Activated naive CD4-positive, alpha-beta T cell treated with Interleukin-2 at 50 U/mL for 16 hours (primary cell): ENCODE measurements around the gene TCTN1.
"Not testable (repeated sequence)": the region's sequence is repeated elsewhere in the genome, so short reads cannot be mapped to it uniquely, and the experiment has no call there.

Experiments used
- DNase-seq: peaks from one replicate; pipeline ENCODE4 v3.0.0-alpha.2; 2020

TCTN1 gene

DNA sequence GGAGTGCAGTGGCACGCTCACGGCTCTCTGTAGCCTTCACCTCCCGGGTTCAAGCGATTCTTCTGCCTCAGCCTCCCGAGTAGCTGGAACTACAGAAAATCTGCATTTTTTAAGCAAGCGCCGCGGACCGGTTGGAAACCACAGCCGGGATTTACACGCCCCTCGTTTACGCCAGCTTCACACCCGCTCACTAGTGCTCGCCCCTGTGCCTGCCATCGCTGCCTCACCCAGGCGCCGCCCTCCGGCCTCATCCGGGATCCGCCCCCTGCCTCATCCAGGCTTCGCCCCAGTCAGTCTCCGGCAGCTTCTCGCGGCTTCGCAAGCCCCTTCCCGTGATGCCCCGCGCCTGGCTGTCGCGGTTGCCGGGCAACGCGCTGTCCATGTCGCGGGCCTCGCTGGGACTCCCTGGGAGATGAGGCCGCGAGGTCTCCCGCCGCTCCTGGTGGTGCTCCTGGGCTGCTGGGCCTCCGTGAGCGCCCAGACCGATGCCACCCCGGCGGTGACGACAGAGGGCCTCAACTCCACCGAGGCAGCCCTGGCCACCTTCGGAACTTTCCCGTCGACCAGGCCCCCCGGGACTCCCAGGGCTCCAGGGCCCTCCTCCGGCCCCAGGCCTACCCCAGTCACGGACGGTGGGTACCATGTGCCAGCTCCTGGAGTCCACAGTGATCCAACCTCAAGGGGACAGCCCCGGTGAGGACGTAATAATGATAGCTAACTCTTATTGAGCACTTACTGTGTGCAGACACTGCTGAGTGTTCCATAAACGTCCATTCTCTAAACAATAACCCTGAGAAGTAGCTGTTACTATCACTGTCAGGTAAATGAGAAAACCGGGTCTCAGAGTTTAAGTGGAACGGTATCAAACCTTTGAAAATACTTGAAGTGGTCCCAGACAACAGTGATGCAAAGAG lies at the start of gene TCTN1:
TCTN1 (plus strand) TSS at position 359 of the 914 bp plus-strand sequence; CDS start at position 413, 54 bp downstream.
- peak; percentile 98 for DNase-seq

DNA sequence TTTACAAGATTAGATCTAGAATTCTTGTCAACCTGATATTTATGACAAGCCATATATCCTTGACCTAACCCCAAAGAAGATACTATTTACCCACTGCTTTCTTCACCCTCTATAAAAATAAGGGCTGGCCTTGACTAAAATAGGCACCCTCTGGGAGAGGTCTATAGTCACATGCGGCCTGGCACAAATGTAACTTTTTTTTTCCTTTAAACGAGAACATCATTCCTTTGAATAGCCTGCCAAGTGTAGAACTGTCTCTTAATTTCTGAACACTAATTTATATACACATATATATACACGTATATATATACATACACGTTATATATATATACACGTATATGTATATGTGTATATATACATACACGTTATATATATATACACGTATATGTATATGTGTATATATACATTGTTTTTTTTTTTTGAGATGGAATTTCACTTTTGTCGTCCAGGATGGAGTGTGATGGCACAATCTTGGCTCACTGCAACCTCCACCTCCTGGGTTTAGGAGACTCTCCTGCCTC lies 49.4 kb upstream of the TCTN1 start:
- no peak for DNase-seq

DNA sequence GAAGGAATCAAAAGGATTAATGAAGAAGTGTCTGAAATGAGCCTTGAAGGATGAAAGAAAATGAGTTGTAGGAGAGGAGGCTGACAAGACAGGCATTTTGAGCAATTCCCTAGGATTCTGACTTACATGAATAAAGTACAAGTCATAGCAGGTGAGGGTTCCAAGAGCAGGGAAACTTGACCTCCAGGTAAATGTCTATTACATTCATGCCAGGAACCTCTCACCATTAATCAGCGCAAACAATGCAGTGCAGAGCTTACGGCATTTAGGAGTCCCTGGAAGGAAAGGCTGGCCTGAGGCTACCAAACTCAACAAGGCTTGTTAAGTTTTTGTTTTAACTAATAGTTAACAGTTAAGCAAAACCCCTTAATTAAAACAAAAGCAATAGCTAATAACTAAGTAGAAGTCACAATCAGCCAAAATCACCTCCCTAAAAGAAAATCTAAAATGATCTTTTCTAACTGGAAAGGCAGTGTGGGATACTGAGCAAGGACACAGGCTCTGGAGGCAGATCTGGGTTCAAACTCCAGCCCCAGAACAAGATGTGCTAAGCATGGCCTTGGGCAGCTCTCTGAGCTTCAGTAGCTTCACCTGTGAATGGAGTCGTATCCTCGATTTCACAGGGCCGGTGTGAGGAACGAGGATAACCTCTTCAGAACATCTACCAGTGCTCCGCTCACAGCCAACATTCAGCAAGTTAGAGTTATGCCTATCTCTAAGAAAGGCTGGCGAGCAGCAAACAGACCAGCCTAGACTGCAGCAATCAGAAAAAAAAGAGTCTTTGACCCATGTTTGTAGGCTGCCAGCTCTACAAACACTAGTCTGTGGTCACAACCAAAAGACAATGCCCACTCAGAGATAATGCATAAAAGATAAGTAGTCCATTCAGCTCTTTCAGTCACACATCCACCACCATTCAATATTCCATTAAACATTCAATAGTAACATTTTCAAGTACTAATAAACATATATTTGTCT lies 47.7 kb upstream of the TCTN1 start:
- no peak for DNase-seq

DNA sequence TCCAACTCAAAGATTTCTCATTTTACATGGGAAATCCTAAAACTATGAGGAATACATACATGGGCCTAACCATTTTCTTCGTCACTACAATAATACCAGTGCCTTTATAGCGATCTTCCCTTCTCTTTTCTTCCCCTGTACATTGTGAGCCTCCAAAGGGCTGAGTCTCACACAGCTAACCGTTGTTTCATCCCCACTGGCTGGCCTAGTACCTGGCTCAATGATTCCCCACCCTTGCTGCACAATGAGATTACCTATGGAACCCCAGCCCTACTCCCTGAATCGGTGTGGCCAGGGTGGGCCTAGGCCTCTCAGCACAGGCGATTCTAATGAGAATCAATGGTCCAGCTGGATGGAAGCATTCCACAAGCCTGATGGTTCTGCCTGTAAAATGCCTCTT lies 46.9 kb upstream of the TCTN1 start:
- no peak for DNase-seq

DNA sequence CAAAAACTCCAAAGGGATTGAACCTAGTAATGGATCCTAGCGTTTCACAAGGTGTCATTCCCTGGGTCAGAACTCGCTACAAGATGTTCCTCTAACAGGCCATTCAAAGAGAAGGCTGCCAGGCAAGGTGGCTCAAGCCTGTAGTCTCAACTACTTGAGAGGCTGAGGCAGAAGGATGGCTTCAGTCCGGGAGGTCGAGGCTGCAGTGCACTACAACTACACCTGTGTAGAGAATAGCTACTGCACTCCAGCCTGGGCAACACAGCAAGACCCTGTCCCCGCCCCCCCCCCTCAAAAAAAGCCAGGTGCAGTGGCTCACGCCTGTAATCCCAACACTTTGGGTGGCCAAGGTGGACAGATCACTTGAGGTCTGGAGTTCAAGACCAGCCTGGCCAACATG lies 45.2 kb upstream of the TCTN1 start:
- DNase-seq = no peak

DNA sequence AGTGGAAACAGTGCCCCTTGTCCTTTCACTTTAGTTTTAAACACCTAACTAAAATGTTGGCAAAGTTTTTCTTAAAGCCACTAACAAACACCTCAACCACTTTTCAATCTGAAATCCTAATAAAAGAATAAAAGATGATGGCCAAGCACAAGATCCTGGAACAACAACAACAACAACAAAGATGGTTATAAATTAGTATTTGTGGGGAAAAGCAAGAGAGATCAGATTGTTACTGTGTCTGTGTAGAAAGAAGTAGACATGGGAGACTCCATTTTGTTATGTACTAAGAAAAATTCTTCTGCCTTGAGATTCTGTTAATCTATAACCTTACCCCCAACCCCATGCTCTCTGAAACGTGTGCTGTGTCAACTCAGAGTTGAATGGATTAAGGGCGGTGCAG lies 44.1 kb upstream of the TCTN1 start:
- not testable (repeated sequence) for DNase-seq

DNA sequence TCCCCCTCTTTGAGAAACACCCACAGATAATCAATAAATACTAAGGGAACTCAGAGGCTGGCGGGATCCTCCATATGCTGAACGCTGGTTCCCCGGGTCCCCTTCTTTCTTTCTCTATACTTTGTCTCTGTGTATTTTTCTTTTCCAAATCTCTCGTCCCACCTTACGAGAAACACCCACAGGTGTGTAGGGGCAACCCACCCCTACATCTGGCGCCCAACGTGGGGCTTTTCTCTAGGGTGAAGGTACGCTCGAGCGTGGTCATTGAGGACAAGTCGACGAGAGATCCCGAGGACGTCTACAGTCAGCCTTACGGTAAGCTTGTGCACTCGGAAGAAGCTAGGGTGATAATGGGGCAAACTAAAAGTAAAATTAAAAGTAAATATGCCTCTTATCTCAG lies 43.1 kb upstream of the TCTN1 start:
- not testable (repeated sequence) for DNase-seq

DNA sequence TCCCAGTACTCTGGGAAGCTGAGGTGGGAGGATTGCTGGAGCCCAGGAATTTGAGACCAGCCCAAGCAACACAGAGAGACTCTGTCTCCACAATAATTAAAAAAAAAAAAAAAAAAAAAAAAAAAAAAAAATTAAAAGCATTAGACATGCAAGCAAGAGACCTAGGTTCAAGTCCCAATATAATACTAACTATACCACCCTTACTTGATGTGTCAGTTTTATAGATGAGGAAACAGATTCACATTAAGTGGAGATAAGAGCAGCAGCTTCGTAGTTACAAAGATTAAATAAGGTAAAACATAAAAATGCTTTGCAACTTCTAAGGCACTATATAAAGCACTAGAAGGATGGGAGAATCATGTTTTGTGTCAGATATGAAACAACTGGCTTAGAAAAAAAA lies 39.9 kb upstream of the TCTN1 start:
- no peak for DNase-seq

DNA sequence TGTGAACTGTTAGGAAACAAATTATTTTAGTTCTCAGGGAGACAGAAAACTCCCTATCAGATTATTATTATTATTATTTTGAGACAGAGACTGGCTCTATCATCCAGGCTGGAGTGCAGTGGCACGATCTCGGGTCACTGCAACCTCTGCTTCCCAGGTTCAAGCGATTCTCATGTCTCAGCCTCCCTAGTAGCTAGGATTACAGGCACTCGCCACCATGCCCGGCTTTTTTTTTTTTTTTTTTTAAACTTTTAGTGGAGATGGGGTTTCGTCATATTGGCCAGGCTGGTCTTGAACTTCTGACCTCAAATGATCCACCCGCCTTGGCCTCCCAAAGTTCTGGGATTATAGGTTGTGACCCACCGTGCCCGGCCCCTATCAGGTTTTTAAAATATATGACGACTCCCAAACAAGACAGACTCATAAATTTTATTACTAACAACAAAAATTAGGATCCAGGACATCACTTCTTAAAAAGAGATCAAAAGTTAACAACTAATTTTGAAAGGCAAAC lies 39.2 kb upstream of the TCTN1 start:
- not testable (repeated sequence) for DNase-seq

DNA sequence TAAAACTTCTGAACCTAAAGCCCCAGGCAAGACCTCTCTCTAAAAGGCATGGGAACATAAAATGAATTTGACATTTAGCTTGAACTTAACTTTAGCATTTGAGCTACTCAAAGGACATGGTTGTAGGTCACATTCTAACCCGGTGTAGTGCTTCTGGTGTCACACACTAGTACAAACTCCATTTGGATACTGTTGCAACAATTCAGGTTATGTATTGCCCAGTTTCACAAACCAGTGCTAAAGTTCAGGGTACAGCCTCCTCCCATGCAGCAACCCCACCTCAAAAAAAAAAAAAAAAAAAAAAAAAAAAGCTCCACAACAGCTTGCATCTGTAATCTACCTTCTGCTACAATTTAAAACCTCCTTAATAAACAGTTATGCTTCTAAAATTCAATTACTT lies 38.6 kb upstream of the TCTN1 start:
- no peak for DNase-seq

DNA sequence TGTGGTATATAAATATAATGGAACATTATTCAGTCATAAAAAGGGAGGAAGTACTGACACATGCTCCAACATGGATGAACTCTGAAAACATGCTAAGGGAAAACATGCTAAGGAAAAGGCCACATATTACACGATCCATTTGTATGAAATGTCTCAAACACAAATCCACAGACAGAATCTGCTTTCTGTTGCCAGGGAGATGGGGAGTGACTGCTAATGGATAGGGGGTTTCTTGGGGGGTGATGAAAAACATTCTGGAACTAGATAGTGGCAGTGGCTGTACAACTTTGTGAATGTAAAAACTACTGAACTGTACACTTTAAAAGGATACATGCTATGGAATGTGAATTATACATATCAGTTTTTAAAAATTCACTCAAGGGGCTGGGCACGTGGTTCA lies 37.4 kb upstream of the TCTN1 start:
- no peak for DNase-seq

DNA sequence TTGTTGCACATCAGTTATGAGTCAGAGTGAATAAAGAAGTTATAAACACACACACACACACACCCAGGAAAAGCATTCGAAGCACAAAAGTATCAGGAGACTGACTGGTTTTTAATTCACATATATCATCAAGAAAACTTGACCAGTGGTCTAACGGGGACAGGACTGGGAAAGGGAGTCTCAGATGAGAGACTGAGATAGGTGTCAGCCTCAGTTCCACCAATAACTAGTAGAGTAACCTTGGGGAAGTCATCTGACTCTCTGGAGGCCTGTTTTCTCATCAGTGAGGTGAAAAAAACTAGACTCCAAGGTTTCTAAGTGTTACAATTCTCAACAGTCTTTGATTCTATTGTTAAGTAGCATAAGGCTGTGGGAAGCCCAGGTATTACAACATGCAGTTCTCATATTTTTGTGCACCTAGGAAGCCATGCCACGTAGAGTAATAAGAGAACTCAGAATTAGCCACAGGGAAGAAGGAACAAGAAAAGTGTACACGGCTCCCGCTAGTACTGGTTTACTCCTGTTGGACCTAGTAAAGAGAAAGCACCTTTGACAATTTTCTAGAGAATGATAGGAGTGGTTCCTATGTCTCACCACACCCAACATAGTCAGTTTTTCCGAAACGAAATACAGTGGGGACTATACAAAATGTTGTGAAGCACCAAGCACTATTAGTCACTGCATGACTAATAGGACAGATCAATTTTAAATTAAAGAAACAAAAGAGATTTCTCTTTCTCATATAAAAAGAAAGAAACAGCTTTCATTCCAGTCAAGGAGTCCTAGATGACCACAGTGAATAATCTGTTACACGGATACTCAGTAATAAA lies 35.9 kb upstream of the TCTN1 start:
- peak; percentile 37 for DNase-seq

DNA sequence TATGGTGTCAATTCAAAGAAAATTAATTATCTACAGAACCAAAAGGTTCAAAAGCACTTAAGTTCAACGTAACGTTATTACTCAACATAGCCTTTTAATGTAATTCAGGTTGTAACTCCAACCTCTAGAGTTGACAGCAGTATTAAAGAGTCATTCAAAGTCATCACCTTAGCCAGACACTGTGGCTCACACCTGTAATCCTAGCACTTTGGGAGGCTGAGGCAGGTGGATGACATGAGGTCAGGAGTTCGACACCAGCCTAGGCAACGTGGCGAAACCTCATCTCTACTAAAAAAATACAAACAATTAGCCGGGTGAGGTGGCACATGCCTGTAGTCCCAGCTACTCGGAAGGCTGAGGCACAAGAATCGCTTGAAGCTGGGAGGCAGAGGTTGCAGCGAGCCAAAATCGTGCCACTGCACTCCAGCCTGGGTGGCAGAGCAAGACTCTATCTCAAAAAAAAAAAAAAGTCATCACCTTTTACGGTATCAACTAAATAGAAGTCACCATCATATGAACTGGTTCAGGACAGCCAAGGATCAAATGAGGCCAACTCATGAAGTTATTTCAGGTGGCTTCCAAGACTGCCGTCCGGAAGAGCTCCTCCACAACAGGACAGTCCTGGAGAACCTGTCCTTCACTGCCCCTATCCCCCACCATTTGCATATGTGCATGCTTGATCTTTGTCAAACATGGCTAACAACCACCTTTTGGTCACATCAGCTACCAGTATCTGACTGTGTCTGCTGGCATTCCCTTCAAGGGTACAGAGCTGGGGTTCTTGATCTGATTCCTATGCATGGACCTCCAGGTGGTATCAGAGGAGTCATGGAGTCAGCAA lies 35.0 kb upstream of the TCTN1 start:
- DNase-seq = peak; percentile 35

DNA sequence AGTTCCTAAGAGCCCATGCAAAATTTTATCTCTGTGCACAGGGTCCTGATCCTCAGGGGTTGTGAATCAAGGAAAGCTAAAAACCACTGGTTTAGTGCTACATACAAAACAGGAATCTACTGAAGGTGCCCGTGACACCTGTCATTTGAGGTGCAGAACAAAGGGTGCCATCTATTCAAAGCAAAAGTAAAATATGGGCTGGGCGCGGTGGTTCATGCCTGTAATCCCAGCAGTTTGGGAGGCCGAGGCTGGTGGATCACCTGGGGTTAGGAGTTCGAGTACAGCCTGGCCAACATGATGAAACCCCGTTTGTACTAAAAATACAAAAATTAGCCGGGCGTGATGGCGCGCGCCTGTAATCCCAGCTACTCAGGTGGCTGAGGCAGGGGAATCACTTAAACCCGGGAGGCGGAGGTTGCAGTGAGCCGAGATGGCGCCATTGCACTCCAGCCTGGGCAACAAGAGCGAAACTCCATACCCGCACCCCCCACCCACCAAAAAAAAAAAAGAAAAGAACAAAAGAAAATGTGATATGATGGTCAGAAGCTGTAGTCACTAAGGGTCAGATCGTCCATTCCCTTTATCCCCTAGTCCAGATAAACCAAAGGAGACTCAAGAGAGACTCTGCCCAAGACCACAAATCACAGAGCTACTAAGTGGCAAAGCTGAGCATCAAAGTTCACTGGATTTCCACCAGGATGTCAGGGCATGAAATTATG lies 34.2 kb upstream of the TCTN1 start:
- DNase-seq = no peak

DNA sequence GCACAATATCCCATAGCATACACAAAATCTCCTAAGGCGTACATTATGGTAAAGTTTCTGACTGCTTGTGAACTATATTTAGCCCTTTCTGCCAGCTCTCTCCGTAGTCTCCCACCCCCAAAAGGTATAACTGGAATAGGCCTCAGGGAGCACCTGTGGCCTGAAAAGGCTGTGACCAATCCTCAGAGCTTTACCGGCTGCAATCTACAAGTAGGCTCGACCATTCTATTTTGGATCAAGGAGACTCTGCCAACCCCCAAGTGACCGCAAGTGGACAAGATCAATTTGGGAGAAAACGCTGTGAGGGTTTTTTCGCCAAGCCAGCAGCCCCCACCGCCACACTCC lies 32.0 kb upstream of the TCTN1 start:
- no peak for DNase-seq

DNA sequence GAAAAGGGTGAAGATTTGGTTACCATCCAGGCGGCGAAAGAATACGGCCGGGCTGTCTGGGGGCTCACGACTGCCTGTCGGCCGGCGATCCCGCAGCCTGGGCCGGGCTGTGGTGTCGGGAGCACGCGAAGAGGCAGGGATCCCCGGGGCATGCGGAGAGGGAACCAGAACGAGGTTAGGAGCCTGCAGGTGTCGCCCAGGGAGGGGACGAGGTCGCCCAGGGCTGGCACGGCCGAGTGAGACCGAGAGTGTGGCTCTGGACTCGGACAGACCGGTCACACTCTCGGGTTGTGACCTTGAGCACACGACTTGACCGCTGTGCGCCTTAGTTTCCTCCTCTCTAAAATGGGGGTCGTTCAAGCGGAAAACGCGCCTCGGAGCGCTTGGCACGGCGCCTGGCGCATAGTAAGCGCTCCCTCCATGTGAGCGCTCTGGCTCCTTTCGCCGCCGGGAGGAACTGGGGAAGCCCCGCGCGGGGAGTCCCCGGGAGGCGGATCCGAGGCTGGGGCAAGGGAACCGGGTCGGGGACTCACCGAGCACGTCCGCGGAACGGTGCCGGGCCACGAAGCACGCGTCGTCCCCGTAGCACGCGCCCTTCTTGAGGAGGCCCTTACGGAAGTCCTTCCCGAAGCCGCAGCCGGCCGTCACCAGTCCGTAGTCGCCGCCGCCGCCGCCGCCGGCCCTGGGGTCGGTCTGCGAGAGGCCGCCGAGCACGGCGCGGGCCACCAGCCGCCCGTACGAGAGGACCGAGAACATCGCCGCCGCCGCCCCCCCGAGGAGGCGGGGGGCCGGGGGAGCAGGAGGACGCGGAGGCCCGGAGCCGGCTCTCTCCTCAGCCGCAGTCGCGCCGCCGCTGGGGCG lies 31.4 kb upstream of the TCTN1 start:
- DNase-seq = peak; percentile 83

DNA sequence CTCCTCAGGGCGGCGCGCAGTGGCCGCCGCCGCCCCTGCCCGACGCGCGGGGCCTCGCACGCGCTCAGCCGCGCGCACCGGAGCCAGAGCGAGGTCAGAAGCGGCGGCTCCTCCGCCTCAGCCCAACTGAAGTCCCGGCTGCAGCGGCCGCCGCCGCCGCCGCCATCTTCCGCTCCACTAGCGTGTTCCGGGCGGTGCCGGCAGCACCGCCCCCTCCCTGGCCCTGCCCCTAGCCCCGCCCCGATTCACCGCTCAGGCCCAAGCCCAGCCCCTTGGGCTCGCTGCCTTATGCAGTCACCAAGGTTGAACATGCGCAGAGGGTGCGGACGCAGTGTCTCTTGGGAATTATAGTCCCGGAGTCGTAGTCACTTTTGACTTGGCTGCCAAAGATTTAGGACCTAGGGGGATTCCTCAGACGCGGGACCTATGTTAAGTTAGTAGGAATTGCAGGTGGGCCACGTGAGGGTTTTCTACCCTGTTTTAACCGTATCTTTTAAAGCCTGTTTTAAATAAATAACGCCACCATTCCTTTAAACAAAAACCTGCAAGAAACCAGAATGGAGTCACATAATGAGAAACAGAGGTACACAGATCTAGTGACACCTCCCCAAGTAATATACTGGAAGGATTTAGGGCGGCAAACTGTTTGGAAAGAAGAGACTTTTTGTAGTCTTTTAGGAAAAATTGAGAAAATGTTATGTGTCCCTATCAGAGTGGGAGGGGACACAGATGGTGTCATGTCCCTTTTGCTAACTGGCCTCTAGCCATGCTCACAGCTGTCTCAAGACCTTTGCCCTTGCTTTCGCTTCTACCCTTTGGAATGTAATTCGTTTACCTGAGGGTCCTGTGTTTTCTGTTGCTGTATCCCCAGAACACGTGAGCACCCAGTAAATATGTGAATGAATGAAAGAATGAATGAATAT lies 30.5 kb upstream of the TCTN1 start, which contains the start of gene PPTC7:
PPTC7 (minus strand) TSS at position 182 of the 923 bp plus-strand sequence. CDS start 287 bp downstream, outside the sequence.
- DNase-seq = peak; percentile 98

DNA sequence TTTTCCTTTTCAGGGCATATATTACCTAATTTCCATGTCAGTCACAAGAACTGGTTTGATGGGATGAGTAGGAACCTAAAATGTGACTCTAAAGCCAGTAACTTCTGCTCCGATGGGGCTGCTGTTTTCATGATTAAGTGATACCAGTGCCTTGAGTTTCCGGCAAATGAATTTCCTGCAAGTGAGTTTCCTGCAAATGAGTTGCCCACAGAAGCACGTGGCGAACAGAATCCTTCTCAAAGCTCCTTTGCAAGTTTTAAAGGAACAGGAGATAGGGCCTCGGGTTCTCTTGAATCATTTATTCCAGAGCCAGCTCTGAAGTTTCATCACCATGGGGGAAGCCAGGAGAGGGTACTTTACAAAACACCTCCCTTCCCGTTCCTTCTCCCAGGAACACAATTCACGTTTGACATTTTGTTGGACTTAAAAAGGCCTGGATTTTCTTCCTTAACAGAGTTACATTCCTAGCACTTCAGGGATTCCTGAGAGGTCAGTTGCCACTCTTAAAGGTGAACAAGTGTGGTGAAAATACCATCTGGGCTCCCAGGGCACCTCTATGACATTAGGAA lies 28.6 kb upstream of the TCTN1 start:
- DNase-seq = peak; percentile 36
